SK-N-SH (cell line): Measurements from ENCODE around the gene MRTFB. TPM values are rescaled to one million over a fixed set of nuclear protein-coding genes. Genes with fewer than 3 reads are reported as not detected.

Source experiments
- CTCF ChIA-PET: fragments of 300-600, 350-600 bp; formaldehyde crosslinking; extraction: SDS; loops from one replicate; lab custom pipeline; 2021; lab: Yijun Ruan, JAX
- POLR2A ChIA-PET: fragments of 350-600 bp; sonication (Branson Sonifier 250); formaldehyde crosslinking; extraction: SDS; loops from one replicate; lab custom pipeline; 2020; ENCODE audit warnings: antibody characterized with exemption, inconsistent platforms; lab: Yijun Ruan, JAX
- DNase-seq: peaks from one replicate; pipeline ENCODE4 v3.0.0; 2012
- H2AFZ ChIP-seq: fragments of 200-600 bp; sonication (generic); 2 replicates; pipeline ENCODE4 v1.8.1; 2016; ENCODE audit warnings: antibody characterized with exemption, mild to moderate bottlenecking, low read depth
- H3F3A ChIP-seq: fragments of 200-600 bp; sonication (generic); replicated peaks from 2 replicates; pipeline ENCODE3; 2016; ENCODE audit warnings: antibody characterized with exemption, mild to moderate bottlenecking; ENCODE audit not compliant: insufficient read depth
- H3K27ac ChIP-seq, 2 experiments: fragments of 200-500 bp in 1 of 2; fragments of 200-600 bp in 1 of 2; sonication (Bioruptor generic) in 1 of 2; sonication (generic), shearing (Covaris generic) in 1 of 2; 2 replicates each; pipeline versions ENCODE4 v1.5.1 to v1.6.1; 2014 to 2016; ENCODE audit warnings: low read depth in 2 of 2, inconsistent platforms in 1 of 2, low read length in 1 of 2, mild to moderate bottlenecking in 1 of 2, mixed read lengths in 1 of 2
- H3K27me3 ChIP-seq: fragments of 200-600 bp; sonication (generic), shearing (Covaris generic); 2 replicates; pipeline ENCODE4 v1.6.1; 2016; ENCODE audit warnings: mixed run types; ENCODE audit not compliant: insufficient read depth
- H3K36me3 ChIP-seq, 2 experiments: fragments of 200-500 bp in 1 of 2; fragments of 200-600 bp in 1 of 2; sonication (Bioruptor generic) in 1 of 2; sonication (generic) in 1 of 2; replicated peaks in 1 of 2; 2 replicates each; pipeline versions ENCODE3 to v1.5.1; 2014 to 2016; ENCODE audit warnings: low read length in 1 of 2, mild to moderate bottlenecking in 1 of 2; ENCODE audit not compliant: insufficient read depth in 2 of 2, control insufficient read depth in 1 of 2
- H3K4me1 ChIP-seq, 2 experiments: fragments of 200-500 bp in 1 of 2; fragments of 200-600 bp in 1 of 2; sonication (Bioruptor generic) in 1 of 2; sonication (generic), shearing (Covaris generic) in 1 of 2; 2 replicates each; pipeline versions ENCODE4 v1.5.1 to v1.6.1; 2014 to 2016; ENCODE audit warnings: low read depth in 1 of 2, low read length in 1 of 2, mixed run types in 1 of 2; ENCODE audit not compliant: insufficient read depth in 2 of 2, control insufficient read depth in 1 of 2
- H3K4me2 ChIP-seq: fragments of 200-600 bp; sonication (generic), shearing (Covaris generic); 2 replicates; pipeline ENCODE4 v1.6.1; 2017; ENCODE audit warnings: mixed run types
- H3K4me3 ChIP-seq, 2 experiments: fragments of 200-500 bp in 1 of 2; fragments of 200-600 bp in 1 of 2; sonication (Bioruptor generic) in 1 of 2; sonication (generic), shearing (Covaris generic) in 1 of 2; 2 replicates each; pipeline versions ENCODE4 v1.5.1 to v1.8.1; 2014 to 2016; ENCODE audit warnings: low read depth in 2 of 2, inconsistent platforms in 1 of 2, low read length in 1 of 2, mild to moderate bottlenecking in 1 of 2, mixed read lengths in 1 of 2, moderate library complexity in 1 of 2
- H3K79me2 ChIP-seq: fragments of 200-600 bp; sonication (generic); 2 replicates; pipeline ENCODE4 v1.8.1; 2017; ENCODE audit warnings: mild to moderate bottlenecking; ENCODE audit not compliant: insufficient read depth
- H3K9ac ChIP-seq: fragments of 200-600 bp; sonication (generic); 2 replicates; pipeline ENCODE4 v1.6.1; 2017; ENCODE audit warnings: mixed run types
- H3K9me2 ChIP-seq: fragments of 200-600 bp; sonication (generic); 2 replicates; pipeline ENCODE4 v1.6.1; 2017; ENCODE audit warnings: mixed run types
- H3K9me3 ChIP-seq: fragments of 200-600 bp; sonication (generic); 2 replicates; pipeline ENCODE4 v1.6.1; 2017; ENCODE audit warnings: mixed run types, mild to moderate bottlenecking, moderate library complexity
- H4K20me1 ChIP-seq: fragments of 200-600 bp; sonication (generic); 2 replicates; pipeline ENCODE4 v1.6.1; 2017; ENCODE audit warnings: mild to moderate bottlenecking, mixed run types; ENCODE audit not compliant: insufficient read depth
- CTCF ChIP-seq: fragments of 200-600 bp; sonication (generic); IDR thresholded peaks from 2 replicates; pipeline ENCODE4 v1.6.1; 2017; ENCODE audit warnings: antibody characterized with exemption, mild to moderate bottlenecking, moderate library complexity
- FOXJ3 ChIP-seq: sonication (generic); formaldehyde crosslinking; IDR thresholded peaks from 2 replicates; pipeline ENCODE4 v1.5.1; 2020; ENCODE audit warnings: mild to moderate bottlenecking, missing genetic modification reagents
- PBX3 ChIP-seq: IDR thresholded peaks from 2 replicates; pipeline ENCODE4; 2012
- RCOR1 ChIP-seq: fragments of 150-350 bp; IDR thresholded peaks from 2 replicates; pipeline ENCODE4 v1.6.1; 2017; ENCODE audit warnings: antibody characterized with exemption, low read length
- SMC3 ChIP-seq: IDR thresholded peaks from 2 replicates; pipeline ENCODE4 v1.6.1; 2012; ENCODE audit warnings: low read depth, low read length, improper control_type of control experiment
- USF1 ChIP-seq: IDR thresholded peaks from 2 replicates; pipeline ENCODE4 v1.4.0; 2012; ENCODE audit warnings: low read depth, borderline replicate concordance
- WGBS: methylation state at CpG from one replicate; pipeline ENCODE4 v1.1.6; 2017; ENCODE audit warnings: low lambda C conversion rate; 5-methylcytosine and 5-hydroxymethylcytosine counted together
- polyA plus RNA-seq, 3 experiments: library from polyadenylated mRNA; depleted of rRNA; stranded (reverse); fragments of >200 nt; gene quantifications; 2 replicates each; pipeline ENCODE4 v1.2.3, GENCODE V29; 2012

The MRTFB gene
- polyA plus RNA-seq, 1 of the 3 experiments (the other 2 are of a cell fraction) = 3.3 TPM

- no peak overlapping the region for H3K4me2 ChIP-seq
- no peaks in the 10 kb centered on the region; the same call in 1 of the 2 replicates for H3K79me2 ChIP-seq
- no peak overlapping the region for H2AFZ ChIP-seq
- no peak overlapping the region for H3K27ac ChIP-seq
- POLR2A ChIA-PET = no interaction called here
- no peak for DNase-seq
- CTCF ChIA-PET = no interaction called here
- 86% methylated on average over 6 of the region's 6 CpGs for WGBS
- H3K36me3 ChIP-seq = no peaks in the 10 kb centered on the region
- H4K20me1 ChIP-seq = no peaks in the 10 kb centered on the region; the same call in 1 of the 2 replicates
- H3K9ac ChIP-seq = no peak overlapping the region
- no peaks in the 10 kb centered on the region for H3K9me3 ChIP-seq
- no peaks in the 10 kb centered on the region for H3K27me3 ChIP-seq
- H3F3A ChIP-seq = no peaks in the 10 kb centered on the region
- H3K4me3 ChIP-seq = no peak overlapping the region
- no peaks in the 10 kb centered on the region for H3K9me2 ChIP-seq
- H3K4me1 ChIP-seq = peaks cover 0 to 13% of the 10 kb centered on the region in 2 experiments; a peak in 1 of 4 replicates
- TF ChIP-seq RCOR1 = no peak
- no peak for TF ChIP-seq USF1
- no peak for TF ChIP-seq SMC3
- no peak for TF ChIP-seq PBX3
- no peak for TF ChIP-seq FOXJ3 (CRISPR knock-in tag)
- TF ChIP-seq CTCF = no peak
Observed at GRCh38 chr16:14110728-14111251, 39.7 kb downstream of the MRTFB start.

GRCh38 chr16:14111713-14112538, 40.8 kb downstream of the MRTFB start:
- Histone ChIP-seq H3F3A (no peaks in the 10 kb centered on the region), H2AFZ (no peak overlapping the region), H3K79me2 (no peaks in the 10 kb centered on the region; the same call in 1 of the 2 replicates), H3K27ac (no peak overlapping the region; a peak in 1 of 4 replicates), H3K9ac (no peak overlapping the region), H3K4me3 (no peak overlapping the region), H4K20me1 (no peaks in the 10 kb centered on the region; the same call in 1 of the 2 replicates), H3K36me3 (no peaks in the 10 kb centered on the region), H3K4me1 (peaks cover 0 to 13% of the 10 kb centered on the region in 2 experiments; a peak in 1 of 4 replicates), H3K27me3 (no peaks in the 10 kb centered on the region), H3K4me2 (no peak overlapping the region), H3K9me2 (no peaks in the 10 kb centered on the region), H3K9me3 (no peaks in the 10 kb centered on the region)
- CTCF ChIA-PET = interaction anchor here (1.1 to 1.8 kb wide), 3 partner anchors 13 to 35 kb away, joined by 3 to 6 read pairs (median 4); no protein-coding TSS in a partner anchor
- 92% methylated on average over 14 of the region's 14 CpGs for WGBS
- DNase-seq = no peak
- no peak for TF ChIP-seq RCOR1
- TF ChIP-seq, all 33 proteins: peak for 0
- POLR2A ChIA-PET = no interaction called here
